Heart left ventricle (tissue), 13 donors: ENCODE measurements around the gene LRRN4.

Experiments
- CTCF ChIP-seq, 12 donors: fragments of 200-600 bp; sonication (generic) in 4 of 12; IDR thresholded peaks; one replicate each; pipeline versions ENCODE4 v1.5.0 to v1.8.0; 2018 to 2022; ENCODE audit warnings: antibody characterized with exemption in 12 of 12, mild to moderate bottlenecking in 5 of 12
- POLR2A ChIP-seq, 2 donors: fragments of 450-650 bp; IDR thresholded peaks; one replicate each; pipeline ENCODE4 v1.6.1; 2017; ENCODE audit warnings: antibody characterized with exemption in 2 of 2, mild to moderate bottlenecking in 2 of 2, moderate library complexity in 2 of 2
- donor health status: ischemic (EF 13 %, LVEDD 7.1; RV severe dilation, severe dysfunction).
- donor health status: DM: no; HTN: yes; CAD: no.
- donor health status: DM: no; HTN: no; CAD: no.
- donor health status: ischemic (EF 25% LVEDD 6.9; RV normal size, moderate dysfunction).
- donor health status: ischemic (EF 25% LVEDD 5.7; RV mildly dilated, moderate dysfunction).
- donor health status: ischemic (EF 35%, LVEDD 5.7; RV mildly dilated, moderate dysfunction).
- donor health status: nonischemic (EF 11% LVEDD 7.7; RV severe dilation, severe dysfunction).
- donor health status: DM: yes; HTN: yes; CAD: no.
- donor health status: PGD.
- donor health status: ischemic (EF 29% LVEDD 5.4; RV normal size, mild dysfunction).
- donor health status: nonischemic (EF 23%, LVEDD 6.1; RV moderate dilation, normal function).

GRCh38 chr20:6057139-6057538 is 3.3 kb upstream of the LRRN4 start:
- TF ChIP-seq CTCF (IDR thresholded peaks at IDR 0.05) (no peak), POLR2A (IDR thresholded peaks at IDR 0.05) (no peak)
